HG02884 (cell line): Measurements from ENCODE around the gene NOP53.
"Not testable (repeated sequence)": the region's sequence is repeated elsewhere in the genome, so short reads cannot be mapped to it uniquely, and the experiment has no call there.

Experiments used
- ATAC-seq: cut with Tn5 transposase; IDR thresholded peaks from one replicate; pipeline ENCODE4 v1.9.1; 2021; ENCODE audit warnings: mild to moderate bottlenecking, moderate library complexity; ENCODE audit not compliant: unreplicated experiment

Gene NOP53

DNA sequence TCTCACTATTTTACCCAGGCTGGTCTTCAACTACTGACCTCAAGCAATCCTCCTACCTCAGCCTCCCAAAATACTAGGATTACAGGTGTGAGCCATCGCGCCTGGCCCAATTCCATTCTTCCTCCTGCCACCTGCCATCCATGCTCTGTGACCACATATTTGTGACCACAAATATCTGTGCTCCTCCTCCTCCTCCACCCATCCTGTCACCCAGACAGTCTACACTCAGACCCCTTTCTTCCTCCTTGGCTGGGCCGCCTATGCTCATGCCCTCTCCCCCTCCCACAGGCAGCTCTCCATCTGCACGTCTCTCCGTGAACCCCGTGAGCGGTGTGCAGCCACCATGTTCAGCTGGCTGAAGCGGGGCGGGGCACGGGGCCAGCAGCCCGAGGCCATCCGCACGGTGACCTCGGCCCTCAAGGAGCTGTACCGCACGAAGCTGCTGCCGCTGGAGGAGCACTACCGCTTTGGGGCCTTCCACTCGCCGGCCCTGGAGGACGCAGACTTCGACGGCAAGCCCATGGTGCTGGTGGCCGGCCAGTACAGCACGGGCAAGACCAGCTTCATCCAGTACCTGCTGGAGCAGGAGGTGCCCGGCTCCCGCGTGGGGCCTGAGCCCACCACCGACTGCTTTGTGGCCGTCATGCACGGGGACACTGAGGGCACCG, 28.9 kb upstream of the NOP53 start:
- no peak for ATAC-seq

DNA sequence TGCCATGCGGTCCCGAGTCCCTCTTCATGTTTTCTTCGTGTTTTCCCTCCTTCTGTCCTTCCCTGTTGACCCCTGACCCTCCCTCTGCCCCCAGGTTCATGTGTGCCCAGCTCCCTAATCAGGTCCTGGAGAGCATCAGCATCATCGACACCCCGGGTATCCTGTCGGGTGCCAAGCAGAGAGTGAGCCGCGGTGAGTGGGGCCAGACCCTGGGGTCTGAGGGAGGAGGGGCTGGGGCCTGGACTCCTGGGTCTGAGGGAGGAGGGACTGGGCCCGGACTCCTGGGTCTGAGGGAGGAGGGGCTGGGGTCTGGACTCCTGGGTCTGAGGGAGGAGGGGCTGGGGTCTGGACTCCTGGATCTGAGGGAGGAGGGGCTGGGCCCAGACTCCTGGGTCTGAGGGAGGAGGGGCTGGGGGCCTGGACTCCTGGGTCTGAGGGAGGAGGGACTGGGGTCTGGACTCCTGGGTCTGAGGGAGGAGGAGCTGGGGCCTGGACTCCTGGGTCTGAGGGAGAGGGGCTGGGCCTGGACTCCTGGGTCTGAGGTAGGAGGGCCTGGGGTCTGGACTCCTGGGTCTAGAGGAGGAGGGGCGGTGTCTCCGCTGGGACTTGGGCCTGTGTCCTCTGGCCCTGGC, 26.8 kb upstream of the NOP53 start:
- ATAC-seq, result not testable (repeated sequence)

DNA sequence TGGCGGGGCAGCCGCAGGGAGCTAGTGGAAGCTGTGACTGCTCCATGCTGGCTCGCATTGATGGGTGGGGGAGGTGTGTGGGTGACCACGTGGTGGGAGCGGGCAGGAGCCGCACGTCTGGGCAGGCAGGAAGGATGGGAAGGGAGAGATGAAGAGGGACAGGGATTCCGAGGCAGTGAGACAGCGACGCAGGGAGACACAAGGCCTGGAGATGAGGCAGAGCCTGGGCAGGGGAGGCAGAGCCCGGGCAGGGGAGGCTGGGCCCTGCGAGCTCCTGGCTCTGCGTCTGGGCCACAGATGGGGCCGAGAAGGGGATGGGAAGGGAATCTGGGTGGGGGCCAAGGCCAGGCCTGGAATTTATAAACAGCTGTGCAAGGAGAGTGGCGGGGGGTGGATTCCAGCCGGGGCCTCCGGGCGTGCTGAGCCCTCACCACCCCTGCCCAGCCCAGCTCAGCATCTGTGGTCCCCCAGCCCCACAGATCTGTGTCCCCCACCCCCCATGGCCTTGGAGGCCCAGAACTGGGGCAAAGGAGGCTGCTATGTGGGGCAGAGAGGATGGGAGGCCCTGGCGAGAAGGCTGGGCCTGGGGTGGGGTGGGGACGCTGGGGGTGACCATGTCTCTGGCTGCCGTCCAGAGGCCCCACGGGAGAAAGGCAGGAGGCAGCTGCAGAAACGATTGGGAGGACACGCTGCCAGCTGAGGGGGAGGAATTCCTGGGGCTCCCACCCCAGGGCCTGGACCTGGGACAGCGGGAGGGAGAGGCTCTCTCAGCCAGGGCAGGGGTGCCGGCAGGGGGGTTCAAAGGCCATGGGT, 26.1 kb upstream of the NOP53 start:
- no peak for ATAC-seq

DNA sequence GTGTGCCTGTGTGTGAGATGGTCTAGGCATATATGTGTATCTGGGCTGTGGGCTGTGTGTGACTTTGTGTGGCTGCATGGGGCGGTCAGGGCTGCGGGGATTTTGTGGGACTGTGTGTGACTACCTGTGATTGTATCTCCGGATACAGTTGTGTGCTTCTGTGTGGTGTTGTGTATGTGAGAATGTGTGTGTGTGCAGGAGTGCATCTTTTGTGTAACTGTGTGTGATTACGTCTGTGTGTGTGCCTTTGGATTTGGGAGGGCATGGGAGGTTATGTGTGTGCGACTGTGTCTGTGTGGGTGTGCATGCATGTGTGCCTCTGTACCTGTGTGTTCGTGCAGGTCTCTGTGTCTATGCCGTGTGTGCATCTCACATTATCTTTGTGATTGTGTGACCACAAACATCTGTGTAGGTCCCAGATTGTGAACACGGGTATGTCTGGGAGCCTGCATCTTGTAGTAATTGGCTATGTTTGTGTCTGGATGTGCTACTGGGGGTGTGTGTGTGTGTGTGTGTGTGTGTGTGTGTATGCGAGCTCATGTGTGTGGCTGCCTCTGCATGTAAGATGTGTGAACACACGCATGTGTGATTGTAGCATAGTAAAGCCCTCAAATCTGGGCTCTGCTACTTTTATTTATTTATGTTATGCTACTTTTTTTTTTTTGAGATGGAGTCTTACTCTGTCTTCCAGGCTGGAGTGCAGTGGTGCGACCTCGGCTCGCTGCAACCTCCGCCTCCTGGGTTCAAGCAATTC, 24.5 kb upstream of the NOP53 start:
- no peak for ATAC-seq

DNA sequence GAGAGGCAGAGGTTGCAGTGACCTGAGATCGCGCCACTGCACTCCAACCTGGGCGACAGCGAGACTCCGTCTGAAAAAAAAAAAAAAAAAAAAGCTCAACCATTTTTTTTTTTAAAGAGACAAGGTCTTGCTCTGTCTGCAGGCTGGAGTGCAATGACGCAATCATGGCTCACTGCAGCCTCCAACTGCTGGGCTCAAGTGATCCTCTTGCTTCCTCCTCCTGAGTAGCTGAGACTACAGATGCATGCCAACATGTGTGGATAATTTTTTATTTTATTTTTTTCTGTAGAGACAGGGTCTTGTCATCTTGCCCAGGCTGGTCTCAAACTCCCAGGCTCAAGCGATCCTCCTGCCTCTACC, 21.8 kb upstream of the NOP53 start:
- no peak for ATAC-seq

DNA sequence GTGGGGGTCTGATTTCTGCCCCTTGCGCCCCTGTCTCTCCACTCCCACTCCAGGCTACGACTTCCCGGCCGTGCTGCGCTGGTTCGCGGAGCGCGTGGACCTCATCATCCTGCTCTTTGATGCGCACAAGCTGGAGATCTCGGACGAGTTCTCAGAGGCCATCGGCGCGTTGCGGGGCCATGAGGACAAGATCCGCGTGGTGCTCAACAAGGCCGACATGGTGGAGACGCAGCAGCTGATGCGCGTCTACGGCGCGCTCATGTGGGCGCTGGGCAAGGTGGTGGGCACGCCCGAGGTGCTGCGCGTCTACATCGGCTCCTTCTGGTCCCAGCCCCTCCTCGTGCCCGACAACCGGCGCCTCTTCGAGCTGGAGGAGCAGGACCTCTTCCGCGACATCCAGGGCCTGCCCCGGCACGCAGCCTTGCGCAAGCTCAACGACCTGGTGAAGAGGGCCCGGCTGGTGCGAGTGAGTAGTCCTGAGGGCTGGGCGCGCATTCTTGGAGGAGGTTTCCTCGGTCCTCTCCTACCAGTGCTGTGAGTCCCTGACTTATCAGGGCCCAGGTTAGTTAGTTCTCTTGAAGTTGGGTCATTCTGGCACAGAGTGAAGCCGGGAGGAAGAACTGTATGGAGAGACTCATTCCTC, 19.5 kb upstream of the NOP53 start:
- no peak for ATAC-seq

DNA sequence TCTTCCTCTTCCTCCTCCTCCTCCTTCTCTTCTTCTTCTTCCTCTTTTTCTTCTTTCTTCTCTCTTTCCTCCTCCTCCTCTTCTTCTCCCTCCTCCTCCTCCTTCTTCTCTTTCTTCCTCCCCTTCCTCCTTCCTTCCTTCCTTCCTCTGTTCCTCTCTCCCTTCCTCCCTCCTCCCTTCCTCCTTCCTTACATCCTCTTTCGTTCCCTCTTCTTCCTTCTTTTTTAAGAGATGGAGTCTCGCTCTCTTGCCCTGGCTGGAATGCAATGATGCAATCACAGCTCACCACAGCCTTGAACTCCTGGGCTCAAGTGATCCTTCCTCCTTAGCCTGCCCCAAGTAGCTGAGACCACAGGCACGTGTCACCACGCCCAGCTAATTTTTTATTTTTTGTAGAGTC, 18.9 kb upstream of the NOP53 start:
- no peak for ATAC-seq

DNA sequence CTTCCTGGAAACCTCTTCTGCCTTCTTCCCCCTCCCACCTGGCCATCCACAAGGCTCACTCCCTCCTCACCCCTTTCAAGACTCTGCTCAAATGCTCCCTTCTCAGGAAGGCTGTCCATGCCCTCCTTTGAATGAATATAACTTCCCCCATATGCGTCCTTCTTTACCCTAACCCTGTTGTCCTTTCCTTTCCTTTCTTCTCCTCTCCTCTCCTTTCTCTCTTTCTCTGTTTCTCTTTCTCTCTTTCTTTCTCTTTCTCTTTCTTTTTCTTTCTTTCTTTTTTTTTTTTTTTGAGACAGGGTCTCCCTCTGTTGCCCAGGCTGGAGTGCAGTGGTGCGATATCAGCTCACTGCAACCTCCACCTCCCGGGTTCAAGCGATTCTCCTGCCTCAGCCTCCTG, 17.1 kb upstream of the NOP53 start:
- ATAC-seq, result not testable (repeated sequence)

DNA sequence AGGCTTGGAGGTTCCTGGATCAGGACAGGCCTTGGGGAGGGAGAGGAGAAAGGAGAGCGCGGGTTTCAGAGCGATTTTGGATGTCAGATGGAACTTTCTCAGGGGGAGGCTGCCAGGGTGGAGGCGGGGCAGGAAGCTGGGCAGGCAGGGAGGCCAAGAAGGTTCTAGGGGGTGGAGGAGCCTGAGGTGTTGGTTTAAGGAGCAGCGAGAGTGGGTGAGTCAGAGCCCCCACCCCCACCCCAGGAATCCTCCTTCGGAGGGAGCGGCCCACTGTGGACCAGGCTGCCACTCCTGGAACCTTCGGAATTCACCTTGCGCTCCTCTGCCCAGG, 15.9 kb upstream of the NOP53 start:
- ATAC-seq, result no peak

DNA sequence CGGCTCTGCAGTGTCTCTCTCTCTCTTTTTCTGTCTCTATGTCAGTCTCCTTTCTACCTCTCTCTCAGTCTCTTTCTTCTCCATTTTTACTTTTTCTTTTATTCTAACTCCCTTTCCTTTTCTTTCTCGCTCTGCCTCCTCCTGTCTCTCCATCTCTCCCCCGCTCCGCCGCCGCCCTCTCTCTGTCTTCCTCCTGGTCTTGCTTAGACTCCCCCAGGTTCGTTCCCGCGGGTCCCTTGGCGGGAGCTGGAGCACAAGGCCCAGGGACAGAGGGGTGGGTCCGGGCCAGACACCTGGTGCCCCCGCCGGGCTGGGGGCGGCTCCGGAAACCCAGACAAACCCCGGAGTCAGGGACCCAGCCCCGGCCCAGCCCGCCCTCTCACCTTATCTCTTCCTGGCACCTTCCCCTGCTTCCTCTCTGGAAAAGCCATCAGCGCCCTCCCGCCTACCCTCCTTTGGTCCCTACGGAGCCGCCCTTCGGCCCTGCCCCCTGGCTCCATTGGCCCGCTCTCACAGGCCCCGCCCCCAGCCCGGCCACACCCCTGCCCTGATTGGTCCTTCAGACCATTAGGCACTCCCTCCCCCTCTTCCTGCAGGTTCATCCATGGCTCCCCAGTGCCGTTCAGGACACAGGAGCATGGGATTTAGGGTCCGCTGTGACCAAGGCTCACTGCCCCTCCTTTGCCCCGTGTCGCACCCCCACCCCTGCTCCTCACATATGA, 15.4 kb upstream of the NOP53 start:
- no peak for ATAC-seq

DNA sequence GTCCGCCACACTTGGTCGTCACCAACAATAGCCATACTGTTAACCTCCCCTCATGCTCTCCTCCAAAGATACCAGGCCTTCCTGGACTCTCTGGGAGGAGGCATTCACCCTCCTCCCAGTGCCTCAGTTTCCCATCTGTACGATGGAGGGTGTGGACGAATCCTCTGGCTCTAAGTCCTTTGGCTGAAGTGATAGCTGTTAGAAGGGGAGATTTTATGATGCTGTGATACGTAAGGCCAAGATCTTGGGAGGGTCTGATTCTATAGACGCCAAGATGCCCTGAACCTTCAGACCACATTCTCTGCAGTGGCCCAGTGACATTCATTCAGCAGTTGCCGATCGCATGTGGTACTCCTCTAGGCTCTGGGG, 14.8 kb upstream of the NOP53 start:
- ATAC-seq, result no peak

DNA sequence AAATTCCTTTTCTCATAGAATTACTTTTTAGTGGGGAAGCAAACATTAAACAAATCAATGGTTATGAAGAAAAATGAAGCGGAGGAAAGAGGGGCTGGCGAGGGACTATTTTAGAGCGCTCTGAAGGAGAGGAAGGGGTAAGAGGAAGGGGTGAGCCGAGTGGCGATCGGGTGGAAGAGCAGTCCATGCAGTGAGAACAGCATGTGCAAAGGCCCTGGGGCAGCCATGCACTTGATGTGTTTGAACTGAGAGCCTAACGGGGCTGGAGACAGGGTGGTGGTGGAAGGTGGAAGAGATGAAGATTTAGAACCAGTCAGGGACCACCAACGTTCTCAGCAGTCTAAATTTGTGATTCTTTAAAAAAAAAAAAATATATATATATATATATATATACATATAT, 14.4 kb upstream of the NOP53 start:
- ATAC-seq, result no peak

DNA sequence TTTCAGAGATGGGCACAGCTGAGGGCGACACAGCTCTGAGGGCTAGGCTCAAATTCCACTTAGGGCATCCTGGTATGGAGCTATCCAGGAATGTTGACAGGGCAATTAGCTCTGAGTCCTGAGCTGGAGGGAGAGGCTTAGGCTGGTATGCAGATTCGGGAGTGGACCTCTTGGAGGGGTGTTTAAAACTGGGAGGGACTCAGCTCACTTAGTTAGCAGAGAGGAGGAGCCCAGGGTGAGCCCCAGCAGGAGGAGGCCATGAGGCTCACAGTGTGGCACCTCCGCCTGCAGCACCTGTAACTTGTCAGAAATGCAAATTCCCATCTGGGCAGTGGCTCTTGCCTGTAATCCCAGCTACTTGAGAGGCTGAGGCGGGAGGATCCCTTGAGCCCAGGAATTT, 10.2 kb upstream of the NOP53 start:
- no peak for ATAC-seq

DNA sequence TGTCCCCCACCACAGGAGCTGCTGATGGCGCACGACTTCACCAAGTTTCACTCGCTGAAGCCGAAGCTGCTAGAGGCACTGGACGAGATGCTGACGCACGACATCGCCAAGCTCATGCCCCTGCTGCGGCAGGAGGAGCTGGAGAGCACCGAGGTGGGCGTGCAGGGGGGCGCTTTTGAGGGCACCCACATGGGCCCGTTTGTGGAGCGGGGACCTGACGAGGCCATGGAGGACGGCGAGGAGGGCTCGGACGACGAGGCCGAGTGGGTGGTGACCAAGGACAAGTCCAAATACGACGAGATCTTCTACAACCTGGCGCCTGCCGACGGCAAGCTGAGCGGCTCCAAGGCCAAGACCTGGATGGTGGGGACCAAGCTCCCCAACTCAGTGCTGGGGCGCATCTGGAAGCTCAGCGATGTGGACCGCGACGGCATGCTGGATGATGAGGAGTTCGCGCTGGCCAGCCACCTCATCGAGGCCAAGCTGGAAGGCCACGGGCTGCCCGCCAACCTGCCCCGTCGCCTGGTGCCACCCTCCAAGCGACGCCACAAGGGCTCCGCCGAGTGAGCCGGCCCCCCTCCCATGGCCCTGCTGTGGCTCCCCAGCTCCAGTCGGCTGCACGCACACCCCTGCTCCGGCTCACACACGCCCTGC, 4.4 kb upstream of the NOP53 start:
- no peak for ATAC-seq

DNA sequence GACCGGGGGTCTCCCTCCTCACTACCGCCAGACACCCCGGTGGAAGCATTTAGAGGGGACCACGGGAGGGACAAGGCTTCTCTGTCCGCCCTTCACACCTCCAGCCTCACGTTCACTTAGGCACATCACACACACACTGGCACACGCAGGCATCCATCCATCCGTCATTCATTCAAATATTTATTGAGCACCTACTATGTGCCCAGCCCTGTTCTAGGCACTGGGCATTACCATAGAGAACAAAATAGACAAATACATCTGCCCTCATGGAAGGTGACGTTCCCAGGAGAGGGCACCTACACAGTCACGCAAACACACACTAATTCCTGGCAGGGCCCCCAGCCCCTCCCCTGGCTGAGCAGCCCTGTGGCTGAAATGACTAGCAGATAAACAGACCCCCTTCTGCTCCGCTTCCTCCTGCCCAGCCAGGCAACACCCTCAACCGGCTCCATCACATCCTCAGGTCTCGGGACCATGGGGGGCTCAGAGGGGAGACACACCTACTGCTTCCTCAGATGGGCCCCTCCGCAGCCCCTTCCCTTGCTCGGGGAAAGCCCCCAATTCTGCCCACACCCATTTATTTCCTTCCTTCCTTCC, 3.7 kb upstream of the NOP53 start:
- ATAC-seq, result no peak

DNA sequence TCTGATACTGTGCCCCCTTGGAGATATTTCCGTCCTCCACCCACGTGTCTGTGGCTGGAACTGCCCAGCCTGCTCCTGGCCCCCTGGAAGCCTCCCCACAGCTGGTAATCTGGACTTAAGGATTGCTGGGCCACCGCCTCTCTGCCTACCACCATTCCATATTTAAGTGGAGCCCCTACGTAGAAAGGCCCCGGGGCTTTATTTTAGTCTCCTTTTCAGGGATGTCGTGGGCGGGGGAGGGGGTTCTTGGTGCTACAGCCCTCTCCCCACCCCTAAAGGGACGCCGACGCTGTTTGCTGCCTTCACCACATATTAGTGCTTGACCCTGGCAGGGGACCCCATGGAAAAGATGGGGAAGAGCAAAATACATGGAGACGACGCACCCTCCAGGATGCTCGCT, 2.7 kb upstream of the NOP53 start:
- ATAC-seq, result no peak

DNA sequence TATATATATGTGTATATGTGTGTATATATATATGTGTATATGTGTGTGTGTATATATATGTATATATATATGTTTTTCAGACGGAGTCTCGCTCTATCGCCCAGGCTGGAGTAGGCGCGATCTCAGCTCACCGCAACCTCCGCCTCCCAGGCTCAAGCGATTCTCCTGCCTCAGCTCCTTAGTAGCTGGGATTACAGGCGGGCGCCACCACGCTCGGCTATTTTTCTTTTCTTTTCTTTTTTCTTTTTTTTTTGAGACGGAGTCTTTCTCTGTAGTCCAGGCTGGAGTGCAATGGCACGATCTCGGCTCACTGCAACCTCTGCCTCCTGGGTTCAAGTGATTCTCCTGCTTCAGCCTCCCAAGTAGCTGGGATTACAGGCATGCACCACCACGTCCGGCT, 783 bp downstream of the NOP53 start:
- not testable (repeated sequence) for ATAC-seq

DNA sequence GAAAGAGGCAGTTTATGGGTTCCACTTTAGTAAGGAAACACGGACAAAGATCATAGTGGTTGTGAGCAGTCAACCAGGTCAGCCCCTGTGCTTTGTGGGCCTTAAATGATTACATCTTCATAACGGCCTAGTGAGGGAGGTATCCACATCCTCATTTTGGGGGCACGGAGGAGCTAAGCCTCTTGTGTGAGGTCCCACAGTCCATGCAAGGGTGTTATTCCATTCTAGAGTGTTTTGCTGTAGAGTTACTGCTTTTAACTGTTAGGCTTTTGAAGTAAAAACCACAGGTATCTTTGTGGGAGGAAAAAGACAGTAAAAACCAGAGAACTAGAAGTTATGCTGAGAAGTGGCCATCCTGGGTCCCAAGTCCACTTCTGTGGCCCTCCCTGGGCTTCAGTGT, 4.0 kb downstream of the NOP53 start:
- no peak for ATAC-seq

DNA sequence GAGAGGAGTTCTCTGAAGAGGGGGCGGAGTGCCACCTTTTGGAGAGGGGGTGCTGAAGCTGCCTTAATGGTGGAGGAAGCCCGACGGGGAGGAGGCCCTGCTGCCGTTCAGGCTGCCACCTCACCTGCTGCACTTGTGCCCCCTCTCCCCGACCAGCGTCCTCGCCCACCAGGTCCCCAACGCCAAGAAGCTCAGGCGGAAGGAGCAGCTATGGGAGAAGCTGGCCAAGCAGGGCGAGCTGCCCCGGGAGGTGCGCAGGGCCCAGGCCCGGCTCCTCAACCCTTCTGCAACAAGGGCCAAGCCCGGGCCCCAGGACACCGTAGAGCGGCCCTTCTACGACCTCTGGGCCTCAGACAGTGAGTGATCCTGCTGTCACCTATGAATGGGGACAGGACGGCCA, 5.4 kb downstream of the NOP53 start:
- ATAC-seq, result no peak
